Left ventricle myocardium inferior (tissue), 1 donor: ENCODE measurements around the gene PHACTR3. TPM values are rescaled to one million over a fixed set of nuclear protein-coding genes. Genes with fewer than 3 reads are reported as not detected.

Source experiments
- DNase-seq: peaks from one replicate; pipeline ENCODE4 v3.0.0-alpha.2; 2020
- H3K27ac ChIP-seq: fragments of 200-600 bp; replicated peaks from 2 replicates; pipeline ENCODE4 v1.8.0; 2021
- H3K27me3 ChIP-seq: fragments of 200-600 bp; 2 replicates; pipeline ENCODE4 v1.8.0; 2021; ENCODE audit warnings: low read depth
- H3K36me3 ChIP-seq: fragments of 200-600 bp; 2 replicates; pipeline ENCODE4 v1.8.0; 2021
- H3K4me1 ChIP-seq: fragments of 200-600 bp; 2 replicates; pipeline ENCODE4 v1.8.0; 2021
- H3K4me3 ChIP-seq: fragments of 200-600 bp; 2 replicates; pipeline ENCODE4 v1.8.0; 2021; ENCODE audit warnings: mild to moderate bottlenecking, moderate library complexity
- H3K9me3 ChIP-seq: fragments of 200-600 bp; replicated peaks from 2 replicates; pipeline ENCODE4 v1.8.0; 2021
- intact Hi-C: fragments of 100-400 bp; cut with micrococcal nuclease; formaldehyde crosslinking; loops from one replicate; pipeline ENCODE4 v1.11.0; 2022
- total RNA-seq: library from RNA; stranded (reverse); fragmentation: NEBNext Ultra II Directional; extraction: Animal tissue kit (Norgen Biotek cat#: 25700); gene quantifications from one replicate; pipeline ENCODE4 v1.2.1, GENCODE V29; 2021
- TF ChIP-seq, protein P1 (sequence below): fragments of 200-600 bp; IDR thresholded peaks from 2 replicates; pipeline ENCODE4 v1.8.0; 2021; ENCODE audit warnings: antibody characterized with exemption, mild to moderate bottlenecking, borderline replicate concordance
- donor health status: DM: no; HTN: yes; CAD: no; lungs with severe emphysema.

PHACTR3 gene
- total RNA-seq, 1 donor from 2014 or later: 4.3 TPM

DNA sequence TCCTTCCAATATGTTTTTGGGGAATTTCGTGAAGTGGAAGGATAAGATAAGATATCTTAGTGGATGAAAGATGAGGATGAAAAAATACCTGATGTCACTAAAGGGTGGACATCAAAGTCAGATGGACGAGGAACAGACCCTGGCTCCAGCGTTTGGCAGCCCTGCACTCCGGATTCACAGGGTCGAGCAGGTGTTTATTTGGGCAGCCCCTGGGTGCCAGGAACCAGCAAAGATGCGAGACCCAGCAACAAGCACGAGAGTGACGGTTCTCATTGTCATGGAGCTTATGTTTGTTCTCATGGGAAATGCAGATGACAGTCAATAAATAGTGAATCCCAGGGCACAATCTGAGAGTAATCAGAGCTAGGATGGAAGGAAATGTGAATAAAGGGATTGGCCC is 131.1 kb downstream of the PHACTR3 start:
- Histone ChIP-seq H3K27ac (no peak overlapping the region), H3K9me3 (no peaks in the 10 kb centered on the region), H3K36me3 (no peaks in the 10 kb centered on the region), H3K4me3 (no peak overlapping the region), H3K27me3 (peaks cover 35% of the 10 kb centered on the region), H3K4me1 (no peaks in the 10 kb centered on the region)
- intact Hi-C loops: no loop called here
- TF ChIP-seq, protein P1, sequence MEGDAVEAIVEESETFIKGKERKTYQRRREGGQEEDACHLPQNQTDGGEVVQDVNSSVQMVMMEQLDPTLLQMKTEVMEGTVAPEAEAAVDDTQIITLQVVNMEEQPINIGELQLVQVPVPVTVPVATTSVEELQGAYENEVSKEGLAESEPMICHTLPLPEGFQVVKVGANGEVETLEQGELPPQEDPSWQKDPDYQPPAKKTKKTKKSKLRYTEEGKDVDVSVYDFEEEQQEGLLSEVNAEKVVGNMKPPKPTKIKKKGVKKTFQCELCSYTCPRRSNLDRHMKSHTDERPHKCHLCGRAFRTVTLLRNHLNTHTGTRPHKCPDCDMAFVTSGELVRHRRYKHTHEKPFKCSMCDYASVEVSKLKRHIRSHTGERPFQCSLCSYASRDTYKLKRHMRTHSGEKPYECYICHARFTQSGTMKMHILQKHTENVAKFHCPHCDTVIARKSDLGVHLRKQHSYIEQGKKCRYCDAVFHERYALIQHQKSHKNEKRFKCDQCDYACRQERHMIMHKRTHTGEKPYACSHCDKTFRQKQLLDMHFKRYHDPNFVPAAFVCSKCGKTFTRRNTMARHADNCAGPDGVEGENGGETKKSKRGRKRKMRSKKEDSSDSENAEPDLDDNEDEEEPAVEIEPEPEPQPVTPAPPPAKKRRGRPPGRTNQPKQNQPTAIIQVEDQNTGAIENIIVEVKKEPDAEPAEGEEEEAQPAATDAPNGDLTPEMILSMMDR: no peak
- no peak for DNase-seq

DNA sequence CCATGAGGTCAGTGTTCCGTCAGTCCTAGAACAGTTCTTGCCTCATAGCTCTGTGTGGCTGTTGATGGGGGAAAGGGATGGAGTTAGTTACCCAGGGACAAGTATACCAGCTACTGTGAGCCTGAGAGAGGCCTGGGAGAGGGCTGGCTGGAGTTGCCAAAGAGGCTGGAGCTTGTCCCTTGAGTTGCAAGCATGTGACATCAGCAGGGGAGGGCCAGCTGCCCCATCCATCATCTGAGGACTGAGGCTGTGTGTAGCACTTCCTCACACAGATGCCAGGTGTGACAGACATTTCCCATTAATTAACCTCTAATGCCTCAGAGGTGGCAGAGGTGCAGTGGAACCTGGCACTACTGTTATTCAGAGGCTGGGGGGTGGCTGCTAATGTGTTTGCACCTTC is 131.6 kb downstream of the PHACTR3 start:
- Histone ChIP-seq H3K36me3 (no peaks in the 10 kb centered on the region), H3K4me3 (no peak overlapping the region), H3K27me3 (peaks cover 39% of the 10 kb centered on the region), H3K27ac (no peak overlapping the region), H3K9me3 (no peaks in the 10 kb centered on the region), H3K4me1 (no peaks in the 10 kb centered on the region)
- TF ChIP-seq, protein P1: no peak
- DNase-seq: no peak
- intact Hi-C loops: no loop called here

DNA sequence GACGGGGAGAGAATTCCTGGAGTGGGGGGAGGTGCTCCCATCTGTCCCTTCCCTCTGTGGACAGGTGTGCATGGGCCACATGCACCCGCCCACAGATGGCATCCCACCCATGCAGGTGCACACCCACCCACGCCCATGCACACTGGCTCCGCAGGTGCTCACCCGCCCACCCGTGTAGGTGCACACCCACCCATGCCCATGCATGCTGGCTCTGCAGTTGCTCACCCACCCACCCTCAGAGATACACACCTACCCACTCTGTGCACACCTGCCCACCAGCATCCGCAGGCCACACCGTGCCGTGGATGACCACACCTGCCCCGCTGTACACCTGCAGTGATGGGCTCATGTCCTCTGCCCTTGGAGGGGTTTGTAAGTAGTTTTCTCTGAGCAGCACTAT is 132.0 kb downstream of the PHACTR3 start:
- H3K4me3 ChIP-seq: no peak overlapping the region
- intact Hi-C loops: no loop called here
- H3K9me3 ChIP-seq: no peaks in the 10 kb centered on the region
- H3K36me3 ChIP-seq: no peaks in the 10 kb centered on the region
- TF ChIP-seq, protein P1: no peak
- no peaks in the 10 kb centered on the region for H3K4me1 ChIP-seq
- H3K27me3 ChIP-seq: peaks cover 44% of the 10 kb centered on the region
- H3K27ac ChIP-seq: no peak overlapping the region
- DNase-seq: no peak

DNA sequence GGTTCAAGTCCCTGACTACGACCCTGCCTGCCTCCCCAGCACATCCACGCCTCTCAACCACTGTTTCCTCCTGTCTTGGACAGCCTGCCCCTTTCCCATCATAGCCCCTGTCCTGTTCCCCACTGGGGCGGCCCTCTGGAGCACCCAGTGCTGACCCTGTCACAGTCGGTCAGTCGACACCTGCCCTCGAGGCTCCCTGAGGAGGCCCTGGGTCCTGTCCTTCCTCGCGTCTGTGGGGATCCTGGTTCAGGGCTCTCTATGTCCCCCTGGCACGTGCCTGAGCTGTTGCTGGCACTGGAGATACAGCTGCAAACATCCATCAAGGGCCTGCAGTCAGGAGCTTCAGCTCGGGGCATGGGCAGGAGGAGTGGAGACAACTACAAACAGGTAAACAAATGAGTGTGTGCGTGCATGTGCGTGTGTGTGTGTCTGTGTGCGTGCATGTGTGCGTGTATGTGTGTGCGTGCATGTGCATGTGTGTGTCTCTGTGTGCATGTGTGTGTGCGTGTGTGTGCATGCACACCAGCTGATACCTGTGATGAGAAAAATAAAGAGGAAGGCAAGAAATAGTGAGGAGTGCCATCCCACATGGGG is 132.8 kb downstream of the PHACTR3 start:
- TF ChIP-seq, protein P1: no peak
- Histone ChIP-seq H3K27ac (no peak overlapping the region), H3K4me3 (no peak overlapping the region), H3K27me3 (peaks cover 47% of the 10 kb centered on the region), H3K4me1 (no peaks in the 10 kb centered on the region), H3K36me3 (no peaks in the 10 kb centered on the region), H3K9me3 (no peaks in the 10 kb centered on the region)
- intact Hi-C loops: no loop called here
- DNase-seq: no peak

DNA sequence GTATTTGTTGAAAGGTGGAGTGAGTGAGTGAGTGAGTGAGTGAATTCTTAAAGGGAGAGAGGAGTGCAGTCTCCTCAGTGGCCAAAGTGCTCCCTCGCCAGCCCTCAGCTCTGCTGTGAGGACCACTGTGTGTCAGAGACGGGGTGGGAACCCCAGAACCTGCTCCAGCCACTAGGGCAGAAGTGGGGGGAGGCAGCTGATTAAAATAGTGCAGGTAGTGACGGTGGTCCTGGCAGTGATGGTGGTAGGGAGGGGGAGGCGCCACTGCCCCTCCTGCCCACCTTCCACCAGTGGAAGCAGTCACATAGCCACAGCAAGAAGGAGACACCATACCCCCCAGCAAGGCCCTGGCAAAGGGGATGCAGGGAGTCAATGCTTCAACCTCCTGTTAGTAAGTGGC is 133.5 kb downstream of the PHACTR3 start:
- no peak for DNase-seq
- H3K36me3 ChIP-seq: no peaks in the 10 kb centered on the region
- no peak overlapping the region for H3K4me3 ChIP-seq
- intact Hi-C loops: no loop called here
- TF ChIP-seq, protein P1: no peak
- no peaks in the 10 kb centered on the region for H3K4me1 ChIP-seq
- no peaks in the 10 kb centered on the region for H3K9me3 ChIP-seq
- H3K27me3 ChIP-seq: peaks cover 52% of the 10 kb centered on the region
- no peak overlapping the region for H3K27ac ChIP-seq
